Posterior cingulate gyrus (tissue), 11 donors: ENCODE results near the gene ALDH1A3.

Source experiments
- DNase-seq, 10 donors: peaks; one replicate each; pipeline versions ENCODE4 v3.0.0 to v3.0.0-alpha.2; 2020 to 2021; ENCODE audit warnings: mixed read lengths in 3 of 10
- intact Hi-C: fragments of 100-400 bp; cut with DNase I; formaldehyde crosslinking; loops from one replicate; pipeline ENCODE4 v1.15.1; 2023

ALDH1A3 gene

DNA sequence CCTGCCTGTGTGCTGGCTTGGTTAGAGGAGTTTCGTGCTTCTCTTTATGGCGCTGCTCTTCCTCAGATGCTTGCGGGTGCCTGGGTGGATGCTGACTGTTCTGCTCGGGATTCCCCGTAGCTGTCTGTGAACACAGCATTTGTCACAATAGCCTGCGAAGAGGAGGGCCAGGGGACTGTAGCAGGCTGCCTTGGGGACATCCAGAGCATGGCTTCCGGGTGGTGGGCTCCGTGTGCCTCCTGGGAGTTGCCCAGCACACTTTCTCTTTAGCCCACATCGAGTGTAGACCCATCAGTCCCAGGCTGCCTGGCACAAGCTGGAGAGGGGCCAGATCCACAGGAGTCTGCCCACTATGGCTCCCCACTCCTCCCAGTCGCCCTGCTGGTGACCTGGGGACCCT, 61.9 kb downstream of the ALDH1A3 start:
- intact Hi-C loops: no loop called here
- peak in 2 of 10 donors; percentile 36 to 78 for DNase-seq

DNA sequence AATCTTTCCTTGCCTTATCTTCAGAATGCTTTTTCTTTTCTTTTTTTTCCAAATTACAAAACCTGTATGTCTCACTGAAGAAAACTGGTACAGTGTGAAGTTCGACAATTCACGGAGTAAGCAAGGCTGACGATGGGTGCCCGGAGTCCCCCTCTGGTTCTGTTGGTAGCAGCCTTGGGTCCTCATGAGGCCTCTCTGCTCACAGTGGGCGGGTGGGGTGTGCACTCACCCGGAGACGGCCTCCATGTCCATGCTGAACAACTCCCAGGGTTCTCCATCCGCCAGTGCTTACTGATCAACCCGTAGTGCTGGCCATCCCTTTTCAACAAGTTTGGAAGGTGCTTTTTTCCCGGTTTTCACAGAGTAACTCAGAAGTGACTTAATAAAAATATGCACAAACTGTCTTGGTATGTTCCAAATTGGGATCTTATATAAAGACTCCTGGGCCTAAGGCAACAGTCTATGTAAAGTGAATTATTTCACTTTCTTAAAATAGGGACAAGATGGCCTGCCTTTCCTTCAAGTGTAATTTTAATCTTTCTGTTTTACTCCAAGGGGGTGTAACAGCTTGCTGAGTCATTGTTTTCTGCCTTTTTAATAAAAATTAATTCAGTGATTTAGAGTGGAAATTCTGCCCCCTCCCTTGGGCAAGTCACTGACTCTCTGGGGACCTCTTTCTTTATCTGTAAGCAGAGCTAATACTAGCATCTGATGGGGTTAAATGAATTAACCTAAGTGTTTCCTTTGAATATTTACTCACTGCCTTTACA, 63.2 kb downstream of the ALDH1A3 start:
- intact Hi-C loops: no loop called here
- DNase-seq: peak in 1 of 10 donors; percentile 57

DNA sequence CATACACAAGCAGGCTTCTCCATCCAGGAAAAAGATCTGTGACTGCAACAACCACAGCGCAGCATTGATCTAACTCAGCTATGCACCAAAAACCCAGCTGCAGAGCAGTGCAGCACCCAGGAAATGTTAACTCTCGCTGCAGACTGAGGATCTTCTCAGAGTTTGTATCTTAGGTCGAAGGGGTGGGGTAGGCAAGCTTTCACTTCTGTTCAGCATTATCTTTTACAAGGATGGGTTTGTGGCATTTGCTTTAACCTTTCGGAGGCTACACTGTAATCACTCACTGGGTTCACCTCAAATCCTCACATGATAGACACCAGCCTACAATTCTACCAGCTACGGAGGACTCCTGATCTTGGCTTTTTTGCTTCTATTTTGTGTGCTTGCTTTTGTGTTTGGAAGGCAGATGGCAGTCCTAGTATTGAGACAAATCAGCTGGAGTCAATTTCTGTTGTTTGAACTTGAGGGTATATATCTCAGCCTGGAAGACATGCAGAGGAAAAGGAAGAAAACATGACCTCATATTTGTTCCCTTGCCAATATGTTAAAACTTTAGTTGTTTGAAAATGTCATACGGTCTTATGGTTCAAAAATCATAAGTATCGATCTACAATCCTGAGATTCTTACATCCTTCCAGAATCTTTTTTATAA, 64.7 kb downstream of the ALDH1A3 start:
- intact Hi-C loops: no loop called here
- DNase-seq: peak in 1 of 10 donors; percentile 49

DNA sequence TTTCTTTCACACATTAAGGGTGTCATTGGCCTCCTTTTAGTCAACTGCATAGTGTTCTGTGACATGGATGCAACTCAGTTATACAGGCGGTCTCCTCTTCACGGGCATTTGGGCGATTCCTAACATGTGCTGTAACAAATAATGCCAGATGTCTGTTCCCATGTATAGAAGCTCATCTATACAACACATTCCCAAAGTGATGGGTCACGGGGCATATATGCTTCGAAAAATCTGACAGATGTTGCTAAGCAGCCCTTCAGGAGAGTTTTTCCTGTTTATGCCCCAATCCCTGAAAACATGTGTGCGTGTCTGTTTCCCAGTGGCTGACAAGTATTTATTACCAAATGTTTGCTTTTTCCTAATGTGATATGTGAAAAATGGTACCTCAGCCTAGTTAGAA, 65.4 kb downstream of the ALDH1A3 start:
- intact Hi-C loops: no loop called here
- peak in 1 of 10 donors; percentile 16 for DNase-seq

DNA sequence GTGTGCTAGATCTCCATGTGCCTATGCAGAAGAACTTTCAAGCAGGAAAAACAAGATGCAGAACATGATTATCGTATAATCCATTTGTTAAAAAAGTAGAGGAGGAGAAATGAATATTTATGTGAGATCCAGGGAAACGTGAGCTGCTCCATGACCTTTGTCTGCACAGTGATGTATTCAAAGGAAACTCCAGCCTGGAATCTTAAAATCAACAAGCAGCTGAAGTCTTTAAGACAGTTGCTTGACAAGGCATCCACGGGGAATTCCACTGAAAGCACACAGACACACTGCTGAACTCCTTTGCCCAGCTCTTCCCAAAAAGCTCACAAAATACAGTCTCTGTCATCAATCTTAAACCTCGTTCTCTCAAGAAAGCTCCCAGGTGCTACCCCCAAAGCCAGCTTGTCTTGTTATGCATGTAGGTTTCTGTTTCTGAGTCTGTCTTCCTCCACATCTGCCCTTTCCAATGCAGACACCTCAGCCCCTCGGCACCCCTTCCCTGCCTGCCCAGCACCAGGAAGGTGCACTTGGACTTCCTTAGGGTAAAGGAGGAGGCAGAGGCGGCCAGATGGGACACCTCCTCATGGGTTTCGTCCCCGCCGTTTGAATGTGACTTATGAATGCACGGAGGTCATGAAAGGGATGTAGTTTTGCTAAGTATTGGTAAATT, 68.3 kb downstream of the ALDH1A3 start:
- DNase-seq: no peak
- intact Hi-C loops: no loop called here

DNA sequence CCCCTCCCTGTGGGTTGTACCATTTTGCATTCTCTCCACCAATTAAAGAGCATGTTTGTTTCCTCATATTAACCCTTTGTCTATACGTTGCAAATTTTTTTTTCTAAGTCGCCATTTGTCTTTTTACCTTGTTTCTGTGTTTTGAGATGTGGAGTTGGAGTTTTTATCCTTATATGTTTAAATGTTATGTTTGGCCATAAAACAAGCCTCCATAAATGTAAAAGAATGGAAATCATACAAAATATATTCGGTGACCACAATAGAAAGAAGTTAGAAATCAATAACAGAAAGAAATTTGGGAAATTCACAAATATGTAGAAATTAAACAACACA, 68.8 kb downstream of the ALDH1A3 start:
- intact Hi-C loops: no loop called here
- DNase-seq: no peak

DNA sequence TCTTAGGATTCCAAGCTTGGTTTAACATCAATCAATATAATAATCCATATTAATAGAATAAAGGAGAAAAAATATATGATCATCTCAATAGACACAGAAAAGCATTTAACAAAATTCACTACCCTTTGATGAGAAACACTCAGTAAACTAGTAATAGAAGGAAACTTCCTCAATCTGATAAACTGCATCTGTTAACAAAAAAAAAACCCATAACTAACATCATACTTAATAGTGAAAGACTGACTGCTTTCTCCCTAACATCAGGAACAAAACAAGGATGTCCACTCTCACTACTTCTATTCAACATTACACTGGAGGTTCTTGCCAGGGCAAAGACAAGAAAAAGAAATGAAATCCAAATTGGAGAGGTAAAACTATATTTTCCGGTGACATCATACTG, 70.1 kb downstream of the ALDH1A3 start:
- no peak for DNase-seq
- intact Hi-C loops: no loop called here

DNA sequence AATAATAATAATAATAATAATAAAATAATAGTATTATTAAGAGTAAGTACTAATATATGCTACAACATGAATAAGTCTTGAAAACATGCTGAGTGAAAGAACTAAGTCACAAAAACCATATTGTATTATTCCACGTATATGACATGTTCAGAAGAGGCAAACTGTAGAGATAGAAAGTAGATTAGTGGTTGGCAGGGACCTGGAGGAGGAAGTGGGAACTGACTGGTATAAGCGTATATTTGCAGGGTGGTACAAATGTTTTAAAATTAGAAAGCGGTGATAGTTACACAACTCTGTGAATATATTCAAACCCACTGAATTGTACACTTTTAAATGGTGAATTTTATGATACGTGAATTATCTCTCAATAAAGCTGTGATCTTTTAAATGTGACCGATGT, 72.3 kb downstream of the ALDH1A3 start:
- no peak for DNase-seq
- intact Hi-C loops: no loop called here

DNA sequence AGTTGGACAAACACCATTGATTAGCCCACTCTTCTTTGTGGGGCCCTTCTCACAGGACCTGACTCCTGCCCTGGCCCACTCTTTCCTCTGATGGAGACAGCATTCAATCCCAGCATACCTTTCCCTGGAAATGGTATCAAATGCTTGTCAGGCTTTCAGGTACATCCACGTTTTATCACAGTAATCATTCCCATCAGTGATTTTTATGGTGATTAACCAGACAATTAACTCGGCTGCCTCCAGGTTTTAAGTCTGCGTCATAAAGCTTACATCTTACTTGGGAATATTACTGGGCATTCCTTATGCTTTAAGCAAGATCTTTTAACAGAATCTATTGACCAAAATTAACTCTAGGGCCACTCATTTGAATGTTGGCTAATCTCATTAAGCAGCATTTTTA, 72.9 kb downstream of the ALDH1A3 start:
- intact Hi-C loops: no loop called here

DNA sequence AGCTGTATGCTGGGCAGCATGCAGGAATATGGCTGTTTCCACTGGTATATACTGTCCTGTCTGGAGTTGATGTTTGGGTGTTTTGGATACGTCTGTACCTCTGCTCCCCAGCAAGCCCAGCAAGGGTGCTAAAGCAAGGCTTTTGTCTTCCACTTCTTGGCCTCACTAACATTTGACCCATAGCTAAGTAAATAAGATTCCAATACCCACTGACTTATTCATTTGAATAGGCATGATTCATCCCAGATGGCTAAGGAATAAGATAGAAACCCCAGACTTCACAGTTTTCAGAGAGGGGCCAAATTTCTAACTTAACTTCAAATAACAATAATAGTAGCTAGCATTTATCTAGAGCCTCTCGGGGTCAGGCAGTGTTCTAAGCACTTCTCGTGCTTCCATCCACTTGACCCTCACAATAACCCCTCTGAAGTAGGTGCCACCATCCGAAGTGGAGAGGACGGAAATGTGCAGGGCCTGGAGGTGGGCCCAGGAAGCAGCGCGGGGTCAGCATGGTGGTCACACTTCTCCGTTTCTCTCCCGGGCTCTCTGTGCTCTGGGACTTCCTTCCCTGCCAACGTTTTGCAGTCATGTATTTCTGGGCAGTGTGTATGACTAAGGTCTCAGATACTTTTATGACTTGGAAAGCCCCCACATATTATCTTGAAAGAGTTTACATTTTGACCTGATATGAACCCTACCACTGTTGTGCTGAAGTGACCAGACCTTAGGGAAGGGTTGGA, 78.9 kb downstream of the ALDH1A3 start:
- intact Hi-C loops: no loop called here
- DNase-seq: no peak

More for the DNA sequence above, 72.9 kb downstream of the ALDH1A3 start:
- no peak for DNase-seq

DNA sequence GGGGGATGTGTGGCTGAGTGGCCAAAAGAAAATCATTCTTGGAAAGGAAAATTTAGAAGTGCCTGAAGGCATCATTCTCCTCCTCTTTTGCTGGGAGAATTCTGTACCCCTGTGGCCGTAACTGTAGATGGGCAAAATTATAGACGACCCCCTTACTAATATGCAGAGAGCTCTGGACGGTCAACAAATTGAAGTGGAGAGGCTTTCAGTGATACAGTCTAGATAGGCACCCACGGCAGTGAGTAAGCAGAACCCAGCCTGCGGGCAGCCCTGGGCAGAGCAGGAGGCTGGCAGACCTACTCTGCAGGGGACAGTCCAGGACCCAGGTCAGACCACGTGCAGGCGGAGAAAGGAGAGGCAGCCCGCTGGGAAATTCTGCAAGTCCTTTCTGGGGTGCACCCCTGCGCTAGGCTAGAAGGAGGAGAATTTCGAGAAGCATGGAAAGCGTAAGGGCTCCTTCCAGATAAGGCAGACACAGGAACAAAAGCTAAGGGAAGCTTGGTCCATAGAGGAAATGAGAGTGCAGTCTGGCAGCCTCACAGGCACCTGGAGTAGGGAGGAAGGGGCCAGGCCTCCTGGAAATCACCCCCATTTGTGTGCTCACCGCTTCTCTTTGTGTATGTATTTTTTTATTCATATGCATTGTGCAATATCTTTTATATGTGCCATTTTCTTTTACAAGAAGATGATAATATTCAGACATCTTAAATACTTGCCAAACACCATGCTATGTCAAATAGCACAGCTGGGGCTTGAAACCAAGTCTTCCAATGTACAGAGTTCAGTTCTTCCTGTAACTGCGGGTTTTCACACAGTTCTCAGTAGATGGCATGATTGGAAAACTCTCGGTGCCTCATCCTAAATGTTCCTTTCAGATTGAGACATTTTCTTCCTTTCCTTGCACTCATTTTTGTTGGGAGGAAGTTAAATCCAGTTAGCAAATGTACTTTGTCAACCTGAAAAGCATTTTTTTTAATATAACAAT, 79.7 kb downstream of the ALDH1A3 start:
- intact Hi-C loops: no loop called here
- peak in 1 of 10 donors; percentile 76 for DNase-seq
